B cell (primary cell): ENCODE measurements around the gene CELF4. TPM values are rescaled to one million over a fixed set of nuclear protein-coding genes. Genes with fewer than 3 reads are reported as not detected.

Experiments
- ATAC-seq: fragments of 200-7000 bp; cut with Tn5 transposase; one replicate; pipeline ENCODE4 v1.10.0; 2021; ENCODE audit warnings: low read depth, mild to moderate bottlenecking, moderate number of reproducible peaks, moderate library complexity
- CTCF ChIA-PET: fragments of 350-600 bp; sonication (Branson Sonifier 250); formaldehyde crosslinking; loops from one replicate; lab custom pipeline; 2021; ENCODE audit warnings: antibody characterized with exemption, inconsistent platforms; lab: Charles Lee
- POLR2A ChIA-PET: fragments of 350-600 bp; sonication (Branson Sonifier 250); formaldehyde crosslinking; loops from one replicate; lab custom pipeline; 2021; ENCODE audit warnings: antibody characterized with exemption; lab: Charles Lee
- DNase-seq: peaks from one replicate; pipeline ENCODE4 v3.0.0; 2013
- H2AFZ ChIP-seq: 2 replicates; pipeline ENCODE4 v1.6.1; 2012; ENCODE audit warnings: mild to moderate bottlenecking, low read depth, low read length; ENCODE audit not compliant: insufficient read depth, poor library complexity, severe bottlenecking
- H3K27ac ChIP-seq, 2 donors: 1 replicate in 1 of 2; 2 replicates in 1 of 2; pipeline ENCODE4 v1.5.1; 2012 to 2013; ENCODE audit warnings: low read length in 2 of 2, mild to moderate bottlenecking in 2 of 2, moderate library complexity in 1 of 2
- H3K27me3 ChIP-seq, 4 experiments: fragments of 200-600 bp in 1 of 4; sonication (generic) in 1 of 4; replicated peaks in 1 of 4; 1 replicate in 2 of 4; 2 replicates in 2 of 4; pipeline versions ENCODE4 v1.6.1 to v1.7.0; 2013 to 2016; ENCODE audit warnings: low read length in 3 of 4, mild to moderate bottlenecking in 2 of 4, mixed read lengths in 1 of 4, moderate library complexity in 1 of 4; ENCODE audit not compliant: insufficient read depth in 4 of 4, control insufficient read depth in 3 of 4; ENCODE audit errors: control extremely low read depth in 1 of 4
- H3K36me3 ChIP-seq, 2 experiments: replicated peaks in 1 of 2; 1 replicate in 1 of 2; 2 replicates in 1 of 2; pipeline versions ENCODE4 v1.6.1 to v1.7.1; 2013; ENCODE audit warnings: low read length in 1 of 2; ENCODE audit not compliant: insufficient read depth in 2 of 2, control insufficient read depth in 1 of 2; ENCODE audit errors: control extremely low read depth in 1 of 2, extremely low read depth in 1 of 2
- H3K4me1 ChIP-seq, 2 donors: fragments of 200-600 bp in 1 of 2; sonication (generic) in 1 of 2; 1 replicate in 1 of 2; 2 replicates in 1 of 2; pipeline versions ENCODE4 v1.5.1 to v1.6.1; 2013 to 2017; ENCODE audit warnings: low read length in 2 of 2; ENCODE audit not compliant: control insufficient read depth in 2 of 2, insufficient read depth in 2 of 2
- H3K4me2 ChIP-seq: replicated peaks from 2 replicates; pipeline ENCODE3; 2012; ENCODE audit warnings: mild to moderate bottlenecking, low read depth, low read length; ENCODE audit not compliant: poor library complexity, severe bottlenecking
- H3K4me3 ChIP-seq, 5 experiments: fragments of 200-600 bp in 1 of 5; sonication (generic) in 1 of 5; 1 replicate in 3 of 5; 2 replicates in 2 of 5; pipeline versions ENCODE4 v1.5.1 to v1.7.0; 2011 to 2016; ENCODE audit warnings: low read length in 4 of 5, mild to moderate bottlenecking in 4 of 5, low read depth in 2 of 5, control low read depth in 1 of 5, moderate library complexity in 1 of 5; ENCODE audit not compliant: insufficient read depth in 1 of 5; ENCODE audit errors: control extremely low read depth in 1 of 5, extremely low read depth in 1 of 5
- H3K79me2 ChIP-seq: fragments of 200-600 bp; sonication (generic); one replicate; pipeline ENCODE4 v1.6.0; 2016; ENCODE audit warnings: low read length; ENCODE audit not compliant: control insufficient read depth, insufficient read depth
- H3K9ac ChIP-seq: fragments of 200-600 bp; sonication (generic); 2 replicates; pipeline ENCODE4 v1.6.1; 2017; ENCODE audit warnings: mild to moderate bottlenecking, low read length, moderate library complexity
- H3K9me3 ChIP-seq, 3 donors: one replicate each; pipeline versions ENCODE4 v1.6.1 to v1.7.1; 2013; ENCODE audit warnings: low read length in 2 of 3; ENCODE audit not compliant: control insufficient read depth in 2 of 3, insufficient read depth in 1 of 3; ENCODE audit errors: control extremely low read depth in 1 of 3
- H4K20me1 ChIP-seq: 2 replicates; pipeline ENCODE4 v1.6.0; 2012; ENCODE audit warnings: mild to moderate bottlenecking, low read length; ENCODE audit not compliant: insufficient read depth, control insufficient read depth, poor library complexity, severe bottlenecking
- H3K27ac Mint-ChIP-seq: one replicate; pipeline ENCODE4 v1.8.0; 2021; ENCODE audit warnings: mixed read lengths
- H3K27me3 Mint-ChIP-seq: one replicate; pipeline ENCODE4 v1.8.0; 2021; ENCODE audit warnings: mixed read lengths
- H3K4me1 Mint-ChIP-seq: one replicate; pipeline ENCODE4 v1.8.0; 2021; ENCODE audit warnings: mixed read lengths
- H3K4me3 Mint-ChIP-seq: one replicate; pipeline ENCODE4 v1.8.0; 2021; ENCODE audit warnings: mixed read lengths
- H3K9me3 Mint-ChIP-seq: one replicate; pipeline ENCODE4 v1.8.0; 2022; ENCODE audit warnings: mixed read lengths; ENCODE audit not compliant: insufficient read depth
- CTCF ChIP-seq: fragments of 200-600 bp; IDR thresholded peaks from one replicate; pipeline ENCODE4 v1.8.0; 2022; ENCODE audit warnings: antibody characterized with exemption, mild to moderate bottlenecking
- EZH2 ChIP-seq: IDR thresholded peaks from 2 replicates; pipeline ENCODE4 v1.6.1; 2012; ENCODE audit warnings: borderline replicate concordance, low read depth, mild to moderate bottlenecking, moderate library complexity, low read length; ENCODE audit not compliant: insufficient read depth, poor library complexity, severe bottlenecking
- WGBS: methylation state at CpG from one replicate; pipeline ENCODE4 v1.1.5; 2013; ENCODE audit warnings: missing lambda C conversion rate; ENCODE audit not compliant: insufficient coverage; 5-methylcytosine and 5-hydroxymethylcytosine counted together
- intact Hi-C: fragments of 100-400 bp; cut with micrococcal nuclease; formaldehyde crosslinking; loops from one replicate; pipeline ENCODE4 v1.10.0; 2022
- polyA plus RNA-seq: library from polyadenylated mRNA; depleted of rRNA; stranded (reverse); fragments of >200 nt; gene quantifications from 2 replicates; pipeline ENCODE4 v1.2.3, GENCODE V29; 2012
- total RNA-seq, 2 donors: library from RNA; stranded (reverse); fragments of 120-200 nt in 1 of 2; gene quantifications; 1 replicate in 1 of 2; 2 replicates in 1 of 2; pipeline versions ENCODE4 v1.2.3 to v1.2.4, GENCODE V29; 2013 to 2022

Gene CELF4
- total and polyA plus RNA-seq, 2 donors (not counting 1 experiment from before 2014, with no cell fraction given) = not detected

- WGBS = 26% methylated on average over 11 of the region's 17 CpGs
- no peak for DNase-seq
- peaks cover 9% of the 10 kb centered on the region for H3K4me1 Mint-ChIP-seq
These were observed 26.9 kb downstream of the CELF4 start for GRCh38 chr18:37538526-37539205.

More at GRCh38 chr18:37538526-37539205, 26.9 kb downstream of the CELF4 start:
- no peaks in the 10 kb centered on the region for H3K4me1 ChIP-seq
- no peak overlapping the region for H3K4me3 ChIP-seq
- H3K79me2 ChIP-seq = no peaks in the 10 kb centered on the region
- no peak overlapping the region for H3K27ac Mint-ChIP-seq
- H3K36me3 ChIP-seq = no peaks in the 10 kb centered on the region
- H3K9me3 ChIP-seq = peaks cover 0 to 2% (median 0%) of the 10 kb centered on the region in 3 donors
- no peak overlapping the region for H3K9ac ChIP-seq
- TF ChIP-seq EZH2 (no peak), CTCF (no peak)
- H4K20me1 ChIP-seq = no peaks in the 10 kb centered on the region
- peaks cover 46% of the 10 kb centered on the region for H3K27me3 Mint-ChIP-seq
- ChIA-PET CTCF (interaction anchor here (1.0 to 1.2 kb wide), 2 partner anchors 153 to 851 kb away, joined by 4 to 6 read pairs; no protein-coding TSS in a partner anchor), POLR2A (no interaction called here)
- H3K4me3 Mint-ChIP-seq = no peak overlapping the region
- H3K27ac ChIP-seq = no peak overlapping the region
- intact Hi-C loops = no loop called here
- no peak overlapping the region for H2AFZ ChIP-seq
- H3K4me2 ChIP-seq = no peak overlapping the region
- ATAC-seq = no peak
- H3K27me3 ChIP-seq = peaks cover 0 to 12% (median 0%) of the 10 kb centered on the region in 4 experiments
- no peaks in the 10 kb centered on the region for H3K9me3 Mint-ChIP-seq
